Measurements from ENCODE around the gene IGF2. TPM values are rescaled to one million over a fixed set of nuclear protein-coding genes. Genes with fewer than 3 reads are reported as not detected.

IGF2 gene
- total and polyA plus RNA-seq, 7 donors, result 5.9 to 471 (median 60.2) TPM

GRCh38 chr11:2159536-2160413, 20.6 kb upstream of the IGF2 start:
- Histone ChIP-seq H3K4me3 (no peak overlapping the region), H3K4me1 (no peaks in the 10 kb centered on the region), H3K9me3 (no peaks in the 10 kb centered on the region), H3K27me3 (ENCODE audit: insufficient read depth in 3 of 3, low read length in 2 of 3) (peaks cover 0 to 9% (median 3%) of the 10 kb centered on the region in 3 donors), H3K36me3 (ENCODE audit: insufficient read depth in 1 of 2, low read depth in 1 of 2) (no peaks in the 10 kb centered on the region), H3K27ac (no peak overlapping the region)
- WGBS, 3 donors, result 71 to 79% (median 74%) methylated on average over 36 of the region's 36 CpGs
- TF ChIP-seq CTCF (IDR thresholded peaks at IDR 0.05), result no peak
- DNase-seq (no peak), ATAC-seq (no peak)
- intact Hi-C loops (cut with DNase I), result loop anchor here in 1 of 2 donors (10.0 kb wide), 1 partner anchor 255 kb away; no protein-coding TSS in a partner anchor

- 79 to 82% (median 82%) methylated on average over 9 to 10 of the region's 10 CpGs for WGBS, 3 donors
- H3K27me3 ChIP-seq (ENCODE audit: insufficient read depth in 3 of 3, low read length in 2 of 3), result peaks cover 0 to 7% (median 3%) of the 10 kb centered on the region in 3 donors
- no peak for ATAC-seq
Measured at GRCh38 chr11:2158966-2159365, 19.8 kb upstream of the IGF2 start.

GRCh38 chr11:2158296-2158737, 19.1 kb upstream of the IGF2 start:
- intact Hi-C loops (cut with DNase I), result no loop called here
- H3K27me3 ChIP-seq (ENCODE audit: insufficient read depth in 3 of 3, low read length in 2 of 3), result peaks cover 0 to 4% (median 3%) of the 10 kb centered on the region in 3 donors

More at GRCh38 chr11:2158966-2159365, 19.8 kb upstream of the IGF2 start:
- no peak for DNase-seq
- intact Hi-C loops (cut with DNase I), result no loop called here
- Histone ChIP-seq H3K4me3 (no peak overlapping the region), H3K4me1 (no peaks in the 10 kb centered on the region), H3K27ac (no peak overlapping the region), H3K9me3 (no peaks in the 10 kb centered on the region), H3K36me3 (ENCODE audit: insufficient read depth in 1 of 2, low read depth in 1 of 2) (no peaks in the 10 kb centered on the region)
- TF ChIP-seq CTCF (IDR thresholded peaks at IDR 0.05), result no peak

GRCh38 chr11:2157294-2158040, 18.3 kb upstream of the IGF2 start:
- Histone ChIP-seq H3K9me3 (no peaks in the 10 kb centered on the region), H3K36me3 (ENCODE audit: insufficient read depth in 1 of 2, low read depth in 1 of 2) (no peaks in the 10 kb centered on the region), H3K4me1 (no peaks in the 10 kb centered on the region), H3K27ac (no peak overlapping the region), H3K27me3 (ENCODE audit: insufficient read depth in 3 of 3, low read length in 2 of 3) (peaks cover 0 to 3% (median 0%) of the 10 kb centered on the region in 3 donors), H3K4me3 (no peak overlapping the region)
- DNase-seq (no peak), ATAC-seq (no peak)
- TF ChIP-seq CTCF (IDR thresholded peaks at IDR 0.05), result no peak
- intact Hi-C loops (cut with DNase I), result no loop called here
- 60 to 70% (median 62%) methylated on average over 17 to 18 of the region's 18 CpGs for WGBS, 3 donors

More at GRCh38 chr11:2158296-2158737, 19.1 kb upstream of the IGF2 start:
- no peaks in the 10 kb centered on the region for H3K36me3 ChIP-seq (ENCODE audit: insufficient read depth in 1 of 2, low read depth in 1 of 2)
- no peaks in the 10 kb centered on the region for H3K4me1 ChIP-seq
- no peaks in the 10 kb centered on the region for H3K9me3 ChIP-seq
- ATAC-seq (no peak), DNase-seq (no peak)
- 53 to 66% (median 62%) methylated on average over 6 to 13 of the region's 13 CpGs for WGBS, 3 donors
- TF ChIP-seq CTCF (IDR thresholded peaks at IDR 0.05), result no peak
- no peak overlapping the region for H3K27ac ChIP-seq
- H3K4me3 ChIP-seq, result no peak overlapping the region
